T-cell (primary cell): Measurements from ENCODE around the gene JARID2. TPM values are rescaled to one million over a fixed set of nuclear protein-coding genes. Genes with fewer than 3 reads are reported as not detected.

Experiments used
- ATAC-seq, 4 experiments: fragments of 200-7000 bp in 3 of 4; fragments of 150-1000 bp in 1 of 4; cut with Tn5 transposase; replicated peaks in 1 of 4; 1 replicate in 3 of 4; 2 replicates in 1 of 4; pipeline ENCODE4 v1.10.0; 2021; ENCODE audit warnings: moderate library complexity in 3 of 4, mild to moderate bottlenecking in 2 of 4, moderate number of reproducible peaks in 1 of 4
- CTCF ChIA-PET, 2 donors: fragments of 300-600 bp; sonication (Branson Sonifier 250); formaldehyde crosslinking; loops; one replicate each; lab custom pipeline; 2022; ENCODE audit warnings: antibody characterized with exemption in 2 of 2; lab: Charles Lee
- POLR2A ChIA-PET, 2 donors: fragments of 300-600 bp; sonication (Branson Sonifier 250); formaldehyde crosslinking; loops; one replicate each; lab custom pipeline; 2022; ENCODE audit warnings: antibody characterized with exemption in 2 of 2; lab: Charles Lee
- DNase-seq, 35 experiments: peaks; one replicate each; pipeline versions ENCODE4 v3.0.0 to v3.0.0-alpha.2; 2013 to 2023
- H3K27ac ChIP-seq: one replicate; pipeline ENCODE4 v1.5.1; 2013; ENCODE audit warnings: low read length
- H3K27me3 ChIP-seq, 2 experiments: replicated peaks in 1 of 2; 1 replicate in 1 of 2; 2 replicates in 1 of 2; pipeline versions ENCODE4 v1.6.1 to v1.7.0; 2013; ENCODE audit warnings: low read length in 1 of 2, mixed read lengths in 1 of 2; ENCODE audit not compliant: control insufficient read depth in 2 of 2, insufficient read depth in 2 of 2; ENCODE audit errors: extremely low read depth in 1 of 2
- H3K36me3 ChIP-seq, 2 donors: 1 replicate in 1 of 2; 2 replicates in 1 of 2; pipeline versions ENCODE4 v1.6.1 to v1.7.0; 2013; ENCODE audit warnings: low read length in 1 of 2; ENCODE audit not compliant: control insufficient read depth in 2 of 2, insufficient read depth in 1 of 2; ENCODE audit errors: extremely low read depth in 1 of 2
- H3K4me1 ChIP-seq, 2 experiments: 1 replicate in 1 of 2; 2 replicates in 1 of 2; pipeline versions ENCODE4 v1.6.1 to v1.7.0; 2013; ENCODE audit warnings: low read length in 2 of 2, mixed read lengths in 1 of 2; ENCODE audit not compliant: insufficient read depth in 2 of 2, control insufficient read depth in 1 of 2; ENCODE audit errors: extremely low read depth in 1 of 2
- H3K4me3 ChIP-seq, 2 donors: 1 replicate in 1 of 2; 2 replicates in 1 of 2; pipeline versions ENCODE4 v1.5.1 to v1.7.0; 2013; ENCODE audit warnings: mild to moderate bottlenecking in 2 of 2, low read length in 1 of 2, moderate library complexity in 1 of 2; ENCODE audit not compliant: control insufficient read depth in 1 of 2; ENCODE audit errors: extremely low read depth in 1 of 2
- H3K9me3 ChIP-seq: 2 replicates; pipeline ENCODE4 v1.7.0; 2013
- H3K27ac Mint-ChIP-seq, 2 donors: one replicate each; pipeline ENCODE4 v1.8.0; 2020 to 2021; ENCODE audit warnings: mild to moderate bottlenecking in 2 of 2, mixed read lengths in 2 of 2
- H3K27me3 Mint-ChIP-seq, 2 donors: one replicate each; pipeline ENCODE4 v1.8.0; 2021 to 2022; ENCODE audit warnings: mixed read lengths in 2 of 2
- H3K36me3 Mint-ChIP-seq: one replicate; pipeline ENCODE4 v1.8.0; 2021; ENCODE audit warnings: mixed read lengths
- H3K4me1 Mint-ChIP-seq, 3 donors: one replicate each; pipeline ENCODE4 v1.8.0; 2020 to 2022; ENCODE audit warnings: mixed read lengths in 3 of 3, mild to moderate bottlenecking in 1 of 3
- H3K4me3 Mint-ChIP-seq, 3 donors: one replicate each; pipeline ENCODE4 v1.8.0; 2020 to 2022; ENCODE audit warnings: mild to moderate bottlenecking in 3 of 3, mixed read lengths in 3 of 3, moderate library complexity in 3 of 3
- H3K9me3 Mint-ChIP-seq, 3 donors: one replicate each; pipeline ENCODE4 v1.8.0; 2020 to 2022; ENCODE audit warnings: mixed read lengths in 3 of 3
- WGBS: methylation state at CpG from one replicate; pipeline ENCODE4 v1.1.5; 2013; ENCODE audit warnings: missing lambda C conversion rate; ENCODE audit not compliant: insufficient coverage; 5-methylcytosine and 5-hydroxymethylcytosine counted together
- total RNA-seq, 35 experiments: library from RNA in 6 of 35; stranded (reverse) in 6 of 35; fragments of 120-200 nt in 1 of 35; gene quantifications; one replicate each; pipeline versions ENCODE4 v1.2.1 to v1.2.4 and lab custom pipeline; 2013 to 2026

Gene JARID2
- total RNA-seq, 5 donors from 2014 or later (not counting 1 experiment from before 2014, with no cell fraction given) = 19.8 to 27.9 (median 21.6) TPM

DNA sequence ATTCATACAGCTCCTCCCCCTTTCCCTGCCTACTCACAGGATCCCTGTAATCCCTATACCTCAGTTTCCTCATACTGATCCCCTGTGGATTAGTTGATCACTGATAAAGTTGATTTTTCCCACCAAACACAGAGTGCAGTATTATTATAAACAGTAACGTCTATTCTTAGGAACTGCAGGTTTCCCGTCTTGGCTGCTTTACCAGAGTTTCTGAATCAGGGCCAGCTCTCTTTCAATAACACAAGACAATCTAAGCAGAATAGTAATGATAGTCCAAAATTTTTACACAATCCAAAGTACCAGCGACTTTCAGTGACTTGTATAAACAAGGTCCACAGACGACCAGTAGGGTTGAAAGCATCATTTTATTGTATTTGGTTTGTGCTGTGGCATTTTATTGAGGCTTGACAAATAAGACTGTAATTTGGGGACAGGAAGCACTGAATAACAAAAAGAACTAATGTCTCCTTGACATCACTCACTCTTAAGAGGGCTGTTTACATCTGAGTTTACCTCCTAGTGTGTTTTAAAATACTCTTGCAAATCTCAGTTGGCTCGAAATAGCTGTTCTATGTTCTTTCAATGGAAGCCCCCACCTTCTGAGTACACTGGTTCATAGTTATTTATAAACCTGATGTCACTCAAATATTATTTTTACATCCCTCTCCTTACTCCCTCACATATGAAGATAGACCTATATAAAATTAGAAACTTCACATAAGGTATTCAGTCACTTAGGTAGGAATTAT lies 6.1 kb upstream of the JARID2 start:
- no peaks in the 10 kb centered on the region for H3K9me3 ChIP-seq
- Mint-ChIP-seq H3K9me3 (no peaks in the 10 kb centered on the region), H3K4me1 (peaks cover 0 to 6% (median 0%) of the 10 kb centered on the region in 3 donors), H3K4me3 (no peak overlapping the region), H3K27ac (no peak overlapping the region), H3K27me3 (no peaks in the 10 kb centered on the region), H3K36me3 (no peaks in the 10 kb centered on the region)
- DNase-seq = no peak
- POLR2A ChIA-PET = interaction anchor here in 1 of 2 donors (0.5 kb wide), 1 partner anchor 55 kb away, joined by 3 read pairs; no protein-coding TSS in a partner anchor
- H3K27ac ChIP-seq = no peak overlapping the region
- no peaks in the 10 kb centered on the region for H3K36me3 ChIP-seq
- CTCF ChIA-PET = interaction anchor here in 1 of 2 donors (0.7 kb wide), 1 partner anchor 345 kb away, joined by 3 read pairs; no protein-coding TSS in a partner anchor
- H3K27me3 ChIP-seq = peaks cover 0 to 12% of the 10 kb centered on the region in 2 experiments
- ATAC-seq = no peak
- no peak overlapping the region for H3K4me3 ChIP-seq
- WGBS = no CpG with 5 or more reads among the region's 5 CpGs
- peaks cover 2 to 7% of the 10 kb centered on the region in 2 experiments for H3K4me1 ChIP-seq

DNA sequence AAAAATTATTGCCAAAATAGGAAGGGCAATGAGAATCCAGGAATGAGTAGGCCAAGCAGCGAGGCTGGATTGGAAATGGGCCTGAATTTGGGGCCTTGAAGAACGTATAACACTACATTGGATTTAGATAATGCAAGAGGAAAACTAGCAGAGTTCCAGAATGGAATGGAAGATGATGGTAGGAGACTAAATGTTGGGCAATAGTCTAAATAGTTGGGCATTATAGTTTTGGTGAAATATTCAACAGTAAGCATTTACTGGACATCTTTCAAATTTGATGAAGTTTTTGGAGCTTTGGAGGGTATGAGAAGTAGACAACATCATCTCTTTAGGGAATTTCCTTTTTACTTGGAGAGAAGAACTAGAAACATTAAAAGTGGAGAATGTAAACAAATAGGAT lies 3.4 kb upstream of the JARID2 start:
- DNase-seq (no peak), ATAC-seq (no peak)
- Mint-ChIP-seq H3K27me3 (no peaks in the 10 kb centered on the region), H3K4me1 (peaks cover 10 to 16% (median 14%) of the 10 kb centered on the region in 3 donors), H3K9me3 (no peaks in the 10 kb centered on the region), H3K27ac (no peak overlapping the region), H3K36me3 (no peaks in the 10 kb centered on the region), H3K4me3 (no peak overlapping the region)
- H3K4me3 ChIP-seq = no peak overlapping the region
- no peak overlapping the region for H3K27ac ChIP-seq
- POLR2A ChIA-PET = interaction anchor here in 1 of 2 donors (0.6 kb wide), 2 partner anchors 26 to 49 kb away, joined by 3 to 5 read pairs; no protein-coding TSS in a partner anchor
- CTCF ChIA-PET = interaction anchor here (0.6 to 1.0 kb wide), 3 partner anchors 33 to 1067 kb away, joined by 3 to 4 read pairs (median 3); no protein-coding TSS in a partner anchor
- no peaks in the 10 kb centered on the region for H3K9me3 ChIP-seq
- peaks cover 0 to 3% of the 10 kb centered on the region in 2 experiments for H3K27me3 ChIP-seq
- peaks cover 3 to 7% of the 10 kb centered on the region in 2 experiments for H3K4me1 ChIP-seq
- no peaks in the 10 kb centered on the region for H3K36me3 ChIP-seq
- 100% methylated on average over 2 of the region's 2 CpGs for WGBS

DNA sequence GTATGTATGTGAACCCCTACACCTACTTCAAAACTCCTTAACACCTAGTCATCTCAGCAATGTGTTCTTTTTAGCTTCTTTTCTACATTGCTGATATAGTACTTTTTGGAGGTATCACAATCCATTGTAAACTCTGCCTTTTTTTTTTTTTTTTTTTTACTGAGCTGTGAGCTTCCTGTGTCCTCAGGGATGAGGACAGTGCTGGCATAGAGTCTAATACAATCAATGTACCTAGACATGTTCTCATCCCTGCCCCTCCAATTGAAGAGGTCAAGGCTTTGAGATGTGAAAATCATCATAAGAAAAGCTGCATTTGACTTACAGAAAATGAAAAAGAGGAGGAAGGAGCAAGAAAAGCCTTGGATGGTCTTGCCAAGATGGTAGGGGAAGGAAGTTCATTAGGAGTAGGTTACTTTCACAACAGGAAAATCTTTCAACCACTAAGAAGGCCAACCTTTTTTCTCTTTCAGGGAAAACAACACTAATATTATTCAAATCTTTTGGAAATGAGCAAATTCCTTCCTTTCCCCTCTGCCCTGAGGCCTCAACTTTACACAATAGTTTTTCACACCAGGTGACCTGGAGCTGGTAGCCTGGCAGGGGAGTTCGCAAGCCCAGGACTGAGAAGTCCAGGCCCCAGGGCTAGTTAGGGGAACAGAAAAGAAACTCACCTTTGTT lies 2.8 kb upstream of the JARID2 start:
- ChIA-PET POLR2A (interaction anchor here in 1 of 2 donors (0.5 to 0.6 kb wide), 2 partner anchors 26 to 153 kb away, joined by 3 to 5 read pairs; no protein-coding TSS in a partner anchor), CTCF (interaction anchor here in 1 of 2 donors (0.5 to 0.7 kb wide), 4 partner anchors 29 to 1067 kb away, joined by 3 to 5 read pairs (median 4); no protein-coding TSS in a partner anchor)
- Mint-ChIP-seq H3K36me3 (no peaks in the 10 kb centered on the region), H3K9me3 (no peaks in the 10 kb centered on the region), H3K27me3 (no peaks in the 10 kb centered on the region), H3K4me1 (peaks cover 10 to 20% (median 14%) of the 10 kb centered on the region in 3 donors), H3K4me3 (peak overlapping the region in 1 of 3 donors; percentile 99), H3K27ac (no peak overlapping the region)
- Histone ChIP-seq H3K4me1 (peaks cover 5 to 7% of the 10 kb centered on the region in 2 experiments), H3K27ac (no peak overlapping the region), H3K9me3 (no peaks in the 10 kb centered on the region), H3K36me3 (no peaks in the 10 kb centered on the region), H3K27me3 (peaks cover 0 to 3% of the 10 kb centered on the region in 2 experiments), H3K4me3 (no peak overlapping the region)
- no peak for ATAC-seq
- DNase-seq = no peak
- WGBS = no CpG with 5 or more reads among the region's 1 CpG

DNA sequence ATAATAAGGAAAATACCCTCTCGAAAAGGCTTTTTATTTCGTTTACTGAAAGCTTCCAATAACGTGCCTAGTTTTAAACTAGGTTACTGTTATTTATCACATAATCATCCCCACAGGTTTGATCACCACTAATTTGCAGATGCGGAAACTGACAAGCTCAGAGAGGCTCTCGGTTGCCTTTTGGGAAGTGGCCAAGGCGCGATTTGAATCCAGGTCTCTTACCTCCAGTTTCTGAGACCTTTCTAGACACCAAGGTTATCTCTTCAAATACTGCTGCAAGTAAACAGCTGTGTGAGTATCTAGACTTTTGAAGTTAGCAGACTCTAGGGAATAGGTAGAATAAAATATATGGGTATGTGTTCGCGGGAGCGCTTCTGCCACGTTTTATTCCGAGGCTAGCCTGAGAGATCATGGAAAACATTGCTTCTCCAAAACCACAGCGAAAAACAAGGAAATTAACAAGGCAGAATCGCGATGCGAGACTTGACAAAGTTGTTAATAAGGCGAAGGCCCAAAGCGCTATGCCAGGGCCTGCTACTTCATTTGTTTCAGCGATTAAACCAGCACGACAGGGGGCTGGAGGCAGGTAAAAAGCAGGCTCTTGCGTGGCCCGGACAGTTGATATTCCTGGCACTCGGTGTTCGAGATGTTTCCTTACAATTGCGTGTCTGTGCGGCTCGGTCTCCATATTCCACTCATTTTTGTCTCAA lies 1.8 kb upstream of the JARID2 start:
- H3K4me3 ChIP-seq = peak overlapping the region; percentile 12 to 71
- H3K27me3 ChIP-seq = peaks cover 0 to 3% of the 10 kb centered on the region in 2 experiments
- 77% methylated on average over 19 of the region's 27 CpGs for WGBS
- H3K9me3 Mint-ChIP-seq = no peaks in the 10 kb centered on the region
- H3K27ac ChIP-seq = no peak overlapping the region
- DNase-seq (no peak), ATAC-seq (no peak)
- H3K4me1 ChIP-seq = peaks cover 5 to 11% of the 10 kb centered on the region in 2 experiments
- H3K27ac Mint-ChIP-seq = peak overlapping the region in 1 of 2 donors; percentile 66
- ChIA-PET CTCF (interaction anchor here in 1 of 2 donors (0.5 kb wide), 1 partner anchor 297 kb away, joined by 4 read pairs; no protein-coding TSS in a partner anchor), POLR2A (no interaction called here)
- peaks cover 12 to 24% (median 14%) of the 10 kb centered on the region in 3 donors for H3K4me1 Mint-ChIP-seq
- H3K36me3 Mint-ChIP-seq = no peaks in the 10 kb centered on the region
- H3K36me3 ChIP-seq = no peaks in the 10 kb centered on the region
- peak overlapping the region; percentile 80 to 99 (median 83) for H3K4me3 Mint-ChIP-seq
- H3K27me3 Mint-ChIP-seq = no peaks in the 10 kb centered on the region
- H3K9me3 ChIP-seq = no peaks in the 10 kb centered on the region

DNA sequence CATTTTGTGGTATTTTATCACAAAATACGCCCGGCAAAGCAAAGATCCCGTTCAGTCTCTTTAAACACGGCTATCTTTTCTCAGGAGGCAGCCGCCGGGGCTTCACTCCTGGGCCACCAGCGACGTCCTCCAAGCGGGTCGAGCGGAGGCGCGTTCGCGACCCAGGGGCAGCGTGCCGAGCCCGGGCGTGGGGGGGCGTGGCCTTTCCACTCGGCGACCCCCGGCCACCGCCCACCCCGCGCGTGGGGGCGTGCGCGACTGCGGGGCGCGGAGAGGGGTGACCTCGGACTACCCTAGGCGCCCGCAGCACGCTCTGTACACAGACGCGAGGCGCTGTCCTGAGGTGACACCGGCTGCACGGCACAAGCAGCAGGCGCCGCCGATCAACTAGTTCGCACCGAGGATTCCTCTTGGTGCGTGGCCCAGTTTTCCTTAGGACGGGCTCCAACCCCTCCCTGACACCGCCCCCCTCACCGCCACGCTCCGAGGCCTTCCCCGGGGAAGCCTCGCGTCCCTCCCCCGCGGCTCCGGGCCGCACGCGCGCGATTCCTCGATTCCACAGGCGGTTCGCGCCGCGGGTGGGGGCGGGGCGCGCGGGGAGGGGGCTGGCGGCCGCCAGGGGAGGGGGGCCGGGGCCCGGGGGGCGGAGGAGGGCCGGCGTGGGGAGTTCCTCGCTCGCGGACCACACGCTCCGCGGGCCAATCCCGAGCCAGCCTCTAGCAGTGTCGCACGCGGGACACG lies 1.1 kb upstream of the JARID2 start:
- Histone ChIP-seq H3K4me3 (peak overlapping the region; percentile 71 to 95), H3K36me3 (no peaks in the 10 kb centered on the region), H3K9me3 (no peaks in the 10 kb centered on the region), H3K27me3 (peaks cover 0 to 3% of the 10 kb centered on the region in 2 experiments), H3K4me1 (peaks cover 11 to 17% of the 10 kb centered on the region in 2 experiments), H3K27ac (peak overlapping the region; percentile 60)
- POLR2A ChIA-PET = no interaction called here
- WGBS = 1% methylated on average over 72 of the region's 92 CpGs
- H3K27ac Mint-ChIP-seq = peak overlapping the region; percentile 96
- H3K4me3 Mint-ChIP-seq = peak overlapping the region; percentile 99 to 100 (median 99)
- peak; percentile 17 to 31 (median 26) for ATAC-seq
- CTCF ChIA-PET = interaction anchor here in 1 of 2 donors (0.6 kb wide), 1 partner anchor 1235 kb away, joined by 3 read pairs; no protein-coding TSS in a partner anchor
- no peaks in the 10 kb centered on the region for H3K27me3 Mint-ChIP-seq
- no peaks in the 10 kb centered on the region for H3K9me3 Mint-ChIP-seq
- no peaks in the 10 kb centered on the region for H3K36me3 Mint-ChIP-seq
- peak in 33 of 35 experiments; percentile 38 to 78 (median 61) for DNase-seq
- H3K4me1 Mint-ChIP-seq = peaks cover 19 to 31% (median 21%) of the 10 kb centered on the region in 3 donors
